CMK (cell line): Measurements from ENCODE around the gene PRPF8.

Source experiments
- DNase-seq: peaks from one replicate; pipeline ENCODE4 v3.0.0-alpha.2; 2010; ENCODE audit warnings: low read depth

PRPF8 gene

DNA sequence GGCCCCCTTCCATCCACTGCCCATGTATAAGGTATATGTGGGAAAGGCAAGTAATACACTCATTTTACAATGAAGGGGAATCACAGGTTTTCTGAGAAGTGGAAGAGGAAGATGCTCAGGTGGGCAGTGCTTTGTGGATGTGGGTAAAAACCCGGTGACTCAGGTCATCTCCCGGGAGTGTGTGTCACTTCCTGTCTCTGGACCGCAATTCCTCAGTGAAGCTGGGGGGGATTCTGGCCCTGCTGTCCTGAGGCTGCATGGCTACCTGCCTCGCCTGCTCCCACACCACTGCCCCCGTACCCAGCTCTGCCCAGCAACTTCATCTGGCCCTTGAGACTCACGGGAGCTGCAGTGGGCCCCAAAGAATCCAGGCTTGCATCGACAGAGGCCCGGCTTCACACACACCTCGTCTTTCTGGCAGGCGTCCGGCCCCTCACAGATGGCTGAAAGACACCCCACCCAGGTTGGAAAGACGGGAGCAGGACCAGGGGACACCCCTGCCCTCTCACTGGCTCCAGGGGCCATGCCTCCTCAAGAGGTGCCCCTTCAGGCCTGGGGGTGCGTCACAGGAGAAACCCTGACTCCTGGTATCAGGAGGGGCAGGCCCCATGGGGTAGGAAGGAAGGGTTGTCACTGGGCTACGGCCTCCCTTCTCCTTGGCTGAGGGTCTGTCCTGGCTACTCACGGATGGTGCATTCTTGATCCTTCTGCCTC, 40.0 kb downstream of the PRPF8 start:
- DNase-seq, result no peak

DNA sequence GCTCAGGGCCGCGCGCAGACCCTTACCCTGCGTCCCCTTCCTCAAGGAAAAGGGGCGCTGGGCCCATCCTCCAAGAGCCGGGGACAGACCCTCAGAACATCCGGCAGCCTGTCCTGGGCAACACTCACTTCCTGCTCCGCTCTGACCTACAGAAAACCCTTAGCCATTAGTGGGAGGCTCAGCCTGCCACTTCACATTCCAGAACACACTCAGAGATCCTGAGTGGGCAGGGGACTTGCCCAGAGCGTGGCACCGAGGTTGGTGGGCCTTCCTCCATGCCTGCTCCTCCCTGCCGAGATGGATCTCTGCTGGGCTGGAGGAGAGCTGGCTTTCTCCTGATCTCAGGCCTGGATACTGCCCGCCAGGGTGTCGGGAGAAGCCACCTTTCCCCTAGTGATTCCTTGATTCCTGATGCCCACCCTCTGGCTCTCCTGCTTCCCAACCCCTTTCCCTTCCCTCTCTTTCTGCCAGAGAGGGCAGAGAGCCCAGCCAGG, 40.6 kb downstream of the PRPF8 start:
- DNase-seq, result no peak

DNA sequence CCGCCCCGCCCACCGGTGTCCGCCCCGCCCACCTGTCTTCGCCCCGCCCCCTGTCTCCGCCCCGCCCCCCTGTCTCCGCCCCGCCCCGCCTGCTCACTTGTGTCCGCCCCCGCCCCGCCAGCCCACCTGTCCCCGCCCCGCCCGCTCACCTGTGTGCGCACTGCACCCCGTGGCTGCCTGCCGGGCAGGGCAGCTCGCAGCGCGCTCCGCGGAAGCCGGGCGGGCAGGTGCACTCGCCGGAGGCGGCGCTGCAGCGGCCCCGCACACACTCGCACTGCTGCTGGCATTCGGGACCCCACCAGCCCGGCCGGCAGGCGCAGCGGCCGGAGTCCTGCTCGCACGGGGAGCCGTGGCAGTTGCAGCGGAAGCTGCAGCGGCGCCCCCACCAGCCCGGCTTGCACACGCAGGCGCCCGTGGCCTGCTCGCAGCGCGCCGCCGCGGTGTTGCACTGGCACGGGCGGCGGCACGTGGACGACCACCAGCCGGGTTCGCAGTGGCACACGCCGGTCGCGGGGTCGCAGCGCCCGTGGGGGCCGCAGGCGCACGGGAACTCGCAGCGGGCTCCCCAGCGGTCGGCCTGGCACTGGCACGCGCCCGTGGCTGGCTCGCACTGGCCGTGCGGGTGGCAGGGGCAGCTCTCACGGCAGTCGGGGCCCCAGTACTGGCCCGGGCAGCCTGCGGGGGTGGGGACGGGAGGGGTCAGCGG, 41.2 kb downstream of the PRPF8 start:
- DNase-seq, result no peak

DNA sequence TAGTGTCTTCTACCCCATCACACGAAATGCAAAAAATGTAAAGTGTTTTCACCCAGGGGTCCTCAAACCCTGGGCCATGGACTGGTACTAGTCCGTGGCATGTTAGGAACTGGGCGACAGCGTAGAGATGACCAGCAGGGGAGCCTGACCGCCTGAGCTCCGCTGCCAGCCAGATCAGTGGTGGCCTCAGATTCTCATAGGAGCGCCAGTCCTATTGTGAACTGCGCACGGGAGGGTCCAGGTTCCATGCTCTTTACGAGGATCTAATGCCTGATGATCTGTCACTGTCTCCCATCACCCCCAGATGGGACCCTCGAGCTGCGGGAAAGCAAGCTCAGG, 43.6 kb downstream of the PRPF8 start:
- DNase-seq, result no peak

DNA sequence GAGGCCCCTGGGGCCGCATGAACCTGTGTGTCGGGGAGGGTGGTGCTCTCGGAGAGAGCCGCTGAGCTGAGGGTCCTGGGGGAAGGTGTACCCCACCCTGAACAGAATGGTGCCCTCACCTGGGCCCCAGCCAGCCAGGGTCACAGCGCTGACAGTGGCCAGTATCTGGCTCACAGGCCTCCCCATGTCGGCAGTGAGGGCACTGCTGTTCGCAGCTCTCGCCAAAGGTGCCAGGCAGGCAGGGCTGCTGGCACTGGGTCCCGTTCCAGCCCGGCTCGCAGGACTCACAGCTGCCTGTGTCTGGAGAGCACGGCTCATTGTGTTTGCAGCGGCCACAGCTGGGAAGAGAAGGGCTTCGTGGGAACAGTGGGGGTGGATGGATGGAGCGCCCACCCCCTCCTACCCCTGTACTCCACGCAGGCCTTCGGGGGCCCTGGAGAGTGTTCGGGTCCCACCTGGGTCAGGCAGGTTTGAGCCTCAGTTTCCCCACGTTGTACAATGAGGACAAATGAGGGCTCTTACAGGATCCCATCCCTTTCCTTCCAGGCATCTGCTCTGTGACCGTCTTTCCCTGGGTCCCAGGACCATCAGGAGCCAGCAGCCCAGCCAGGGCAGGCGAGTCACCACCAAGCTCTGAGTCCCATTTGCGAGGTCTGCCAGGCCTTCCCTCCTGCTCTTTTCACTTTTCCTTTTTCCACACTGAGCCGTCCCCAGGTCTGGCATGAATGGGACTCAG, 44.2 kb downstream of the PRPF8 start:
- no peak for DNase-seq

DNA sequence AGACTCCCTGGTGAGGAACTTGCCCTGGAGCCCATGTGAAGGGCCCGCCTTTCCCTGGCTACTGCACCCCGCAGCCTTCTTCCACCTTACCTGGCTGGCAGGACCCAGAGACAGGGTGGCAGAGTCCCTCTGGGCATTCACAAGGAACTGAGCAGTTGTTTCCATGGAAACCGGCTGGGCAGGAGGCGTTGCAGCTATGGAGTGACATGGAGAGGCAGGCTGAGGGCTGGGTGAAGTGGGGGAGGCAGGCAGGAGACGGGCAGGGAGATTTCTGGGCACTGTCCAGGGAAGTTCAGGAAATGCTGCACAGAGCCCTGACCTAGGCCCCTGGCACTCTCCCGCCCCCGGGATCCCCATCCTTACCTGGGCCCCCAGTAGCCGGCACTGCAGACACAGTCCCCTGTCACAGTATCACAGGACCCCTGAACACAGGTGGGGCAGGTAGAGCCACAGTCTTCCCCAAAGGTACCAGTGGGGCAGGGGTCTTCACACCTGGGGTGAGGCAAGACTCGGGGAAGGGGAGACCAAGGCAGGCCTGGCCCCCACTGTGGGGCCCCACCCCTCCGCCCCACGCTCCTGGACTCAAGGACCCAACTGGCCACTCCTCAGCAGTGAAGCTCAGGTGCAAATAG, 45.0 kb downstream of the PRPF8 start:
- no peak for DNase-seq

DNA sequence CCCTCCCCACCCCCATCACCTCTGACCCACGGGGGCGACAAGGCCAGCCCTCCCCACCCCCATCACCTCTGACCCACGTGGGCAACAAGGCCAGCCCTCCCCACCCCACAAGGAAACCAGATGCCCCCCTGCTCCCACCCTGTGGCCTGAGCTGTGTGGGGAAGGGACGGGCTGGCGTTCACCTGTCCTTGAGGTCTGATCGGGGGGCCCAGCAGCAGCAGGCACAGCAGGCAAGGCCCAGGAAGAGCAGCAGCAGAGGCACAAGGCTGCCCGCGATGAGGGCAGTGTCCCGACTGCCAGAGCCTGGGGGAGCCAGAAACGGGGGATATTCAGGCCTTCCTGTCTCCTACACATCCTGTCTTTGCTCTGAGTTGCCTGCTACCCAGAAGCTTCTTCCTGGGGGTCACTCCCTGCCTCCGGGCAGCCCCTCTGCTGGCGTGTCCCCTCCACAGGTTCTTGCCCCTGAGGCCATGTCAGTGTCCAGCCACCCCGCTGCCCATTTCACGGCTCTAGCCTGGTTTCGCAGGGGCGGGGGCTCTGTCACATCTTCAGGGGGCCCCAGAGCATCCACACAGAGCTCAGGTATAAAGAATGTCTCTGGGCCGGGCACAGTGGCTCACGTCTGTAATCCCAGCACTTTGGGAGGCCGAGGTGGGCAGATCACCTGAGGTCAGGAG, 45.9 kb downstream of the PRPF8 start:
- no peak for DNase-seq

DNA sequence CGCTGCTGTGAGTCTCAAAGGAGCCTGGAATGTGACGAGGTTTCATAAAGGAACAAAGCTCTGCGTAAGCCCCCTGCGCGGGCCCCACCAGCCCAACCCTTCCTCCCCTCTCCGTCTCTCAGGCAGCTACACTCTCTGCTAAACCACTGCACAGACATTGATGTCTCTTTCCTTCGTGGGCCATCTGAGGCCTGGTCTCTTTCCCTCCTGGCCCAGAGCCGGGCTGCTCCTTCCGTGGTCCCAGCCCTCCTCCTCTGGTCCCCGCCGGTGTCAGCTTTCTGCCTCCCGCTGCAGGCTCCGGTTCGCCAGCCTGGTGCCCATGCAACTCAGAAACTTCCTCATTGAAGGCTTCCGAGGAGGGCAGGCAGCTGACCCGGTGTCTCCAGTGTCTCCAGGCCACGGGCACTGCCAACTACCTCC, 46.5 kb downstream of the PRPF8 start:
- DNase-seq, result no peak

DNA sequence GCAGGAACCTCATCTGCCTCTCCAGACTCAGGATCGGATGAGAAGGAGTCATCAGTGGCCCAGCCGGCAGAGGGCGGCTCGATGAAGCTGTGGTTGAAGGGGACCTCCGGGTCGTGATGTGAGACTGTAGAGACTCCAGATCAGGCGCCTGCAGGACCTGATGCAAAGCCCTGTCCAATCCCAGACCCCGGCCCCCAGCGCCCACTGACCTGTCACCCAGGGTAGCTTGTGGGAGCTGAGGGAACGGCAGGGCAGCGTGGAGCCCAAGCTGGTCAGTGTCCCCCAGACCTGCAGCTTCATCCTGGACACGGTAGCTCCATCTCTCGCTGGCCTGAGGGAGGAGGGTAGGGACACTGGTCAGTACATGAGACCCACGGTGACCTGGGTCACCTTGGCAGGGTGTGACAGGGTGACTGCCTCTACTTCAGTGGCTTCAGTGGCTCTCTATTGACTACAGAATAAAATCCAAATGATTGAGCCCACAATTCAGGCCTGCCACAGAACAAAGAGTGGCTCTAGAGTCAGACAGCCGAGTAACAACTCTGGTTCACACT, 47.9 kb downstream of the PRPF8 start:
- DNase-seq, result no peak

DNA sequence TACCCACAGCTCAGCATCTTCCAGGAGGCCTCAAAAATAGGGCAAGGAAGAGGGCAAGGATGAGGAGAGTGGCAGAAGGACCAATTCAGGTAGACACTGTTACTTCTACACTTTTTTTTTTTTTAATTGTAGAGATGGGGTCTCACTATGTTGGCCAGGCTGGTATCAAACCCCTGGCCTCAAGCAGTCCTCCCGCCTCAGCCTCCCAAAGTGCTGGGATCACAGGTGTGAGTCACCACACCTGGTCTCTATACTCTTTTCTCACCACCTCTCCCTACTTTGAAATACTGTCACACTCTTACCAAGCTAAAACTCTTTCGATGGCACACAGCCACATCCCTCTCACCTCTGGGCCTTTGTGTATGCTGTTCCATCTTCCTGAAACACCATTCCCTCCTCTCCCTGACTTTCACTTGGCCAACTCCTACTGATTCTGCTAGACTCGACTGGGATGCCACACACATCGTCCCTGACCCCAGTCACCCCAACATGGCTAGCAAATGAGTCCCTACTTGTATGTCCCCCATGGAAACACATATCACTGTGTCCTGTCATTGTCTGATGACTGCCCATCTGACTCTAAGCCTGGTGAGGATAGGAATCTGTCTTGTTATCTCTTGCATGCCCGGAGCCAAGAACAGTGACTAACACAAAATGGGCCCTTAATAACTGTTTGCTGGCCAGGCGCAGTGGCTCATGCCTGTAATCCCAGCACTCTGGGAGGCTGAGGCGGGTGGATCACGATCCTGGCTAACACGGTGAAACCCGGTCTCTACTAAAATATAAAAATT, 48.8 kb downstream of the PRPF8 start:
- DNase-seq, result no peak

DNA sequence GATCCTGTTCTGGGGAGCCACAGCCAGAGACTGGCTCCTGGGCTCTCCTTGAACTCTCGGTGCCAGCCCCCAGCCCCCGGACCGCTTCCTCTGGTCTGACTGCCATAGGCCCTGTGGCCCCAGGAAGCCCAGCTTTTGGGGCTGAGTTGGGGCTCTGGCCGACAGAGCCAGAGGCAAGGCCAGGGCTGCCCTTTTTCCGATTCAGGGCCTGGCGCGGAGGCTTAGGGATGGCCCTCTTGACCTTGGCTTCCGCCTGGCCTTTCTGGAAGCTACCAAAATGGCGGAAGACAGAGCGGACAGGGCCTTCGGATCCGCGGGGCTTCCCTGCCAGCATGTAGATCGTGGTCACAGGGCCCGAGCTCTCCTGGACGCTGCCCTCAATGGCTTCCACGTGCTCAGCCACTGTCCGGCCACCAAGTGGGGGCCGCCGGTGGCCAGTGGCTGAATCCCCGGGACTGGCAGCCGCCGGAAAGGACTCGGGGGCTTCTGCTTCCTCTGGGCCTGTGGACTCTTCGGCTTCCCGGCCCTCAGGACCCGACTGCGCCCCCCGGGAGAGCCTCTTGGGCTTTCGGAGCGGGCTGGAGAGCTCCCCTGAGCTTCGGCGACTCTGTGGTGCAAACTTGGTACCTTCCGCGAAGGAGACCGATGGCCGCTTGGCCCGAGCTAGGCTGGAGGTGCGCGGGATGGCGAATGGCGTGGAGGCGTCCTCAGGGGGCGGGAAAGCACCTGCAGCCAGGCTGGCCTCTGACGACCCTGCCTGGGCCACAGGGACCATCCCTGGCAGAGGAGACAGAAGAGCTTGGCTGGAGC, 49.6 kb downstream of the PRPF8 start:
- no peak for DNase-seq

DNA sequence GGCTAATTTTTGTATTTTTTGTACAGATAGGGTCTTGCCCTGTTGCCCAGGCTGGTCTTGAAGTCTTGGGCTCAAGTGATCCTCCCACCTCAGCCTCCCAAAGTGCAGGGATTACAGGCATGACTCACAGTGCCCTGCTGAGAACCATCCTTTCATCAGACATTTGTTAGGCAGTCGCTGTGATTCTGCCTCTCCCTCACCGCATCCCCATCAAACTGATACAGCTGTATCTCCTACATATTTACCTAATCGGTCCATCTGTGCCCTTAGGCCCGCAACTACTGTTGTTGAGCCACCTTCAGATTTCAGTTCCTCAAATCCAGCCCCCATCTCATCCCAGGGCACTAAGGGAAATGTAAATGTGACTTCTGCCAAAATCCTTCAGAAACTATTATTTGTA, 54.0 kb downstream of the PRPF8 start:
- DNase-seq, result no peak

DNA sequence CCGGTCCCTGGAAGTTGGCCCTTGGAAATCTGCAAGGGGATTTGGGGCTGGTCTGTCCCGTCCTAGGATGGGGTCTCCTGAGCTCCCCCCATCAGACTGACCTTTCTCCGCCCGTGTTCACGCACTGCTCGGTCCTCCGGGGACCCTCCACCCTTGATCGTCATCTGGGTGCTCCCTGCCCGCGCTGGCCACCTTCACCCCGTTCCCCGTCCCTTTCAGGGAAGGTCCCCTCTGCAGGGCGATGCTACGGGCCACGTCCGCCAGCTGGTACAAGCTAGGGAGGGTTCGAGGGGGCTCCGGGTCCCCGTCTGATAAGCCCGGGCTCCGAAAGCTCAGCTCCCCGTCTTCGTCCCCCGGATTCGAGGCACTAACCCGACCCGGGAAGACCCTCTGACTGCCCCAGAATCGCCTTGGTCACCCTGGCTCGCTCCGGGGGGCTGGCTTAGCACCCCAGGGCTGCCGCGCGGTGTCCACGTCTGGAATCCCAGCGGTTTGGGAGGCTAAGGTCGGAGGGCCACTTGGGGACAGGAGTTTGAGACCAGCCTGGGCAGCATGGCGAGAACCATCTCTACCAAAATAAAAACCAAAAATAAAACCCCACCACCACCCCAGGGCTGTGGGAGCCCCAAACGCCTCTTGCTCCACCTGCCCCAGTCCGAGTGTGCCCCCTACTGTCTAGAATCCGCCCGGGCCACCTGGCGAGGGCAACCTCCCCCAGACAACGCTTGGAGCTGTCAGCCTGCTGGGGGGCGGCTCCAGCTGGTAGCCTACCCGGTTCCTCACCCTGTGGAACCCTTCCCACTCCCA, 55.0 kb downstream of the PRPF8 start:
- no peak for DNase-seq

DNA sequence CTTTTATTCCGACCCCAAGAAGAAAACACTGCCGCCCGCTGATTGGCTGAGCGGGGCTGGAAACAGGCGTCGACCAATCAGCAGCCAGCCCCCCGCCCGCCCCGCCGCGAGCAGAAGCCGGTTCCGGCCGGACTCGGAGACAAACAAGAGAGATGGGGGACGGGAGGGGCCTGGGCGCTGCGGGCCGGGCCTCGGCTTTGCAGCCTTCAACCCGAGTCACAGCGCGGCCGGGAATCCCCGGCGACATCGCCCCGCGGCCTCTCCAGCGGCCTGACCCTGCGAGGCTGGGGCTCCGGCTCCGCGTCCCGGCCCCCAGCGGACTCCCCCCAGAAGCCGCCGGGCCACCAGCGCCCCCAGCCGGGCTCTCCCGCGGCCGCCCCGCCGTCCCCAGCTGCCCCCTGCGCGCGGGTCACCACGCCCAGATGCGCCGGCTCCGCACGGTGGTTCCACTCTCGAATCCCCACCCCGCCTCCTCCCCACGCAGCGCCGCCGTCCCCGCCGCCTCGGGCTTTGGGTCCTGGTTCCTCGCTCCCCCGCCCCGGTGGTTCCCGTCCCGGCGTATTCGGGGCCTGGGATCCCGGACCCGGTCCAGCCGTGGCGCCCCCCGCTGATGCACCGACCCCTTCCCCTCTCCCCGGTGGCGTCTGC, 55.7 kb downstream of the PRPF8 start:
- DNase-seq, result no peak

DNA sequence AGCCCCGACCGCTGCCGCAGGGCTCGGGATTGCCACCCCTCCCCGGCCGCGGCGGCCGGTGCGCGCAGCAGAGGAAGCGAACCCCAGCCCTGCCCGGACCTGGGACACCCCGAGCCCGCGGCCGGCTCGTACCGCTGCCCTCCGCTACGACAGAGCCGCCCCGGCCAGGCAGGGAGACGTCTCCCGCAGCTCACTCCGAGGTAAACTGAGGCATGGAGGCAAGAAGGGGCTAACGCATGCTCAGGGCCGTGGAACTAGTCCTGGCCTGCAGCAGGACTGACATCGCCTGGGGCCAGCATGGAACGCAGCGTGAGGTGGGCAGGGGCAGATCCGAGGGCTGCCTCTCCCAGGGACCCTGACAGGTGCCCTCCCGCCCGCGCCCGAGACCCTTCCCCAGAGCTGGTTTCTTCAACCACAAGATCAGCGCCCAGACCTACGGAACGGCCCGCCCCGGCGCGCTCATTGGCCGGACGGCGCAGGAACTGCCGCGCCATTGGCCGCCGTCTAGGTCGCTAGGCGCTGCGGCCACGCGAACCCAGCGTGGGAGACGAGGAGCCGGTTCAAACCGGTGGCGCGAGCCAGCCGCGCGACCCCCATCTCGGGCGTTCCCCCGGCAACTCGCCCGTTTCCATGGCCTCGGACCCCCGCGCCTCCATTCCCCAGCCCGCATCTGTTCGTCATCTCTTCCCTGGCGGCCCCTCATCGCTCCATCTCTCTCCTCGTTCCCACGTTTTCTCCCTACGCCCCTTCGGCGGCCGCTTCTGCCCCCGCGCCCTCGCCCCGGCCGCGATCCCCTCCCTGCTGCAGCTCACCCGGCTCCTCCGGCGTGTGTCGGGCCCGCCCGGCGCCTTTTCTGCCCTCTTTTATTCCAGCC, 56.4 kb downstream of the PRPF8 start, which contains the start of gene SLC43A2:
Gene SLC43A2, minus strand, starts transcription at position 853 of the 874 bp plus-strand sequence. CDS start 960 bp downstream, outside the sequence.
- DNase-seq, result no peak

DNA sequence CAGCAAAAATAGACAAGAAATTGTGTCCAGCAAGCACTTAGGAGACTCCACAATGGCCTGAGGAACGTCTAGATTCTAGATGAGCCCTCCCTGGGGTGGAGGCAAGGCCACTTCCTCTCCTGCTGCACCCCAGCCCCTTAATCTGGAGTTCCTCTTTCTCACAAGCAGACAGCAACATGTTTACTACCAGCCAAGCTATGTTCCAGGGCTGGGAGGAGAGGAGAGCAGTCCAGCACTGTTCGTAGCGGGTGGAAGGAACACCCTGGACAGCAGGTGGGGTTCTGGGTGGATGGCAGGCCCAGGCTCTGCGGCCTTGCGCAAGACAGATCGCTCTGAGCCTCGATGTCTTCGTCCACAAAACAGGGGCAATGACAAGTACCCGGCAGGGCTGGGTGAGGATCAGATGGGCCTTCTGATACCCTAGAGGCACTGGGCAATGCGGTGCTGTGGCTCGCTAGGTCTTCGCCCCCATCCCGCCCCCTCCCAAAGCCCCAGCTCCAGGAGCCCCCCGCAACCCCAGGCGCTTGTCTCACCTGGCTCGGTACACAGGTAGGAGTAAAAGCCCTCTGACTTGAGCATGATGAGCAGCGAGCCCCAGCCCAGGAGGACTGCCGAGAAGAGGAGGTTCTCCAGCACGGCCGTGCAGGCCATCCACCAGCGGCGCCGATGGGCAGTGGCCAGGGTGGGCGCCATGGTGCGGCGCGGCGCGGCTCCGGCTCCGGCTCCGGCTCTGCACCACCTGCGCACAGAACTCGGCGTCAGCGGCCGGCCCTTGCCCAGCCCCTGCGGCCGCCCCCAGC, 57.3 kb downstream of the PRPF8 start:
- no peak for DNase-seq

DNA sequence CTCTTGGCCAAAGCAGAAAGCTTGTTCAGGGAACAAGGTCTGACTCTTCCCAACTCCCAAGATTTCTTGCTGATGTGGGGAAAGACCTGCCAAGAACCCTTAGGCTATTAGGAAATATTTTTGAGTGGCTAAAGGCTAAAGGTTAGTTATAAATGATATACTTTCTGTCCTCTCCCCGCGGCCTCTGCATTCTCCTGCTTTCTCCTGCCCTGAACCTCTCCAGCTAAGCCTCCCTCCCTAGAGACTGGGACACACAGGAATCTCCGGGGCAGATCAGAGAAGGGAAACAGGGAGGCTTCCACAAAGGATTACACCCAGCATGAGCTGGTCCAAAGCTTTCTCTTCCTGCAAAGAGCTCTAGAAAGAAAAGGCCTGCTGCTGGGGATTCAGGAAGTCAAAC, 58.3 kb downstream of the PRPF8 start:
- DNase-seq, result no peak
